H1 (cell line): ENCODE data around the gene OIP5. TPM values are rescaled to one million over a fixed set of nuclear protein-coding genes. Genes with fewer than 3 reads are reported as not detected.
A peak's percentile ranks its signal among the peaks of the same experiment; 100 is the strongest.

ENCODE experiments used
- BCL11A ChIP-seq, 2 experiments: IDR thresholded peaks; one replicate each; pipeline ENCODE4 v1.6.1; 2011; ENCODE audit warnings: low read depth in 2 of 2, low read length in 2 of 2, mild to moderate bottlenecking in 2 of 2
- BRCA1 ChIP-seq: IDR thresholded peaks from 2 replicates; pipeline ENCODE4 v1.6.1; 2012; ENCODE audit warnings: low read depth, low read length, improper control_type of control experiment
- CHD1 ChIP-seq: IDR thresholded peaks from 2 replicates; pipeline ENCODE4 v1.6.1; 2012; ENCODE audit warnings: low read depth, low read length, improper control_type of control experiment
- CHD2 ChIP-seq: IDR thresholded peaks from 2 replicates; pipeline ENCODE4 v1.6.1; 2012; ENCODE audit warnings: low read length, improper control_type of control experiment
- CREB1 ChIP-seq: IDR thresholded peaks from 2 replicates; pipeline ENCODE4 v1.6.1; 2012; ENCODE audit warnings: inconsistent platforms
- GABPA ChIP-seq: IDR thresholded peaks from 2 replicates; pipeline ENCODE4 v1.6.1; 2011; ENCODE audit warnings: mild to moderate bottlenecking, low read length, moderate library complexity, borderline replicate concordance; ENCODE audit not compliant: insufficient read depth
- GTF2F1 ChIP-seq: IDR thresholded peaks from 2 replicates; pipeline ENCODE4 v1.6.1; 2012; ENCODE audit warnings: low read depth, low read length, improper control_type of control experiment, borderline replicate concordance
- JUN ChIP-seq: IDR thresholded peaks from 2 replicates; pipeline ENCODE4 v1.6.1; 2011; ENCODE audit warnings: low read depth, mild to moderate bottlenecking, improper control_type of control experiment, low read length
- NRF1 ChIP-seq: IDR thresholded peaks from 2 replicates; pipeline ENCODE4 v1.6.1; 2011; ENCODE audit warnings: mild to moderate bottlenecking, low read depth, low read length, improper control_type of control experiment
- POU5F1 ChIP-seq: IDR thresholded peaks from 2 replicates; pipeline ENCODE4 v1.6.1; 2011; ENCODE audit warnings: low read depth, mild to moderate bottlenecking, low read length, moderate library complexity
- RBBP5 ChIP-seq: IDR thresholded peaks from 2 replicates; pipeline ENCODE4 v1.7.1; 2012; ENCODE audit warnings: low read depth, mild to moderate bottlenecking, inconsistent platforms, low read length, moderate library complexity, borderline replicate concordance
- SIRT6 ChIP-seq: IDR thresholded peaks from one replicate; pipeline ENCODE4 v1.7.1; 2012; ENCODE audit warnings: low read length, inconsistent platforms
- SIX5 ChIP-seq: IDR thresholded peaks from 2 replicates; pipeline ENCODE4 v1.6.1; 2011; ENCODE audit warnings: mild to moderate bottlenecking, low read depth, low read length
- TAF1 ChIP-seq: IDR thresholded peaks from 2 replicates; pipeline ENCODE4 v1.6.1; 2011; ENCODE audit warnings: mild to moderate bottlenecking, low read depth, low read length
- TAF7 ChIP-seq: optimal IDR thresholded peaks from 2 replicates; pipeline ENCODE3; 2011; ENCODE audit warnings: low read depth, mild to moderate bottlenecking, inconsistent platforms, low read length, moderate library complexity, borderline replicate concordance
- ZNF274 ChIP-seq: IDR thresholded peaks from 2 replicates; pipeline ENCODE4 v1.7.0; 2012; ENCODE audit warnings: low read length, borderline replicate concordance; ENCODE audit errors: extremely low read depth
- polyA plus RNA-seq, 7 experiments: library from polyadenylated mRNA; depleted of rRNA in 3 of 7; stranded (reverse) in 5 of 7; unstranded in 2 of 7; fragments of >200 nt in 5 of 7; fragments of 200-250 nt in 2 of 7; gene quantifications; 1 replicate in 5 of 7; 2 replicates in 1 of 7; 4 replicates in 1 of 7; pipeline versions ENCODE4 v1.2.1 to v1.2.3, GENCODE V29; 2011 to 2013; ENCODE audit warnings: missing spikeins in 2 of 7, mixed read lengths in 2 of 7
- total RNA-seq: library from RNA; stranded (reverse); fragmentation: NEBNext Ultra II Directional; extraction: Animal tissue kit (Norgen Biotek cat#: 25700); gene quantifications from 2 replicates; pipeline ENCODE4 v1.2.1, GENCODE V29; 2021
- TF ChIP-seq, protein P1 (sequence below): IDR thresholded peaks from 2 replicates; pipeline ENCODE4 v1.6.1; 2012; ENCODE audit warnings: inconsistent platforms
- TF ChIP-seq, protein P2 (sequence below): IDR thresholded peaks from 2 replicates; pipeline ENCODE4 v1.6.1; 2011; ENCODE audit warnings: low read length, improper control_type of control experiment
- TF ChIP-seq, protein P3 (sequence below): IDR thresholded peaks from 2 replicates; pipeline ENCODE4 v1.6.1; 2012; ENCODE audit warnings: low read length, inconsistent platforms
- TF ChIP-seq, protein P4 (sequence below): IDR thresholded peaks from 2 replicates; pipeline ENCODE4 v1.6.1; 2011; ENCODE audit warnings: low read depth, mild to moderate bottlenecking, low read length; ENCODE audit not compliant: insufficient read depth

Gene OIP5
- total and polyA plus RNA-seq, 2 of the 8 experiments (the other 6 are each of a cell fraction or from before 2014, with no cell fraction given), result 34.8 to 44.5 TPM

DNA sequence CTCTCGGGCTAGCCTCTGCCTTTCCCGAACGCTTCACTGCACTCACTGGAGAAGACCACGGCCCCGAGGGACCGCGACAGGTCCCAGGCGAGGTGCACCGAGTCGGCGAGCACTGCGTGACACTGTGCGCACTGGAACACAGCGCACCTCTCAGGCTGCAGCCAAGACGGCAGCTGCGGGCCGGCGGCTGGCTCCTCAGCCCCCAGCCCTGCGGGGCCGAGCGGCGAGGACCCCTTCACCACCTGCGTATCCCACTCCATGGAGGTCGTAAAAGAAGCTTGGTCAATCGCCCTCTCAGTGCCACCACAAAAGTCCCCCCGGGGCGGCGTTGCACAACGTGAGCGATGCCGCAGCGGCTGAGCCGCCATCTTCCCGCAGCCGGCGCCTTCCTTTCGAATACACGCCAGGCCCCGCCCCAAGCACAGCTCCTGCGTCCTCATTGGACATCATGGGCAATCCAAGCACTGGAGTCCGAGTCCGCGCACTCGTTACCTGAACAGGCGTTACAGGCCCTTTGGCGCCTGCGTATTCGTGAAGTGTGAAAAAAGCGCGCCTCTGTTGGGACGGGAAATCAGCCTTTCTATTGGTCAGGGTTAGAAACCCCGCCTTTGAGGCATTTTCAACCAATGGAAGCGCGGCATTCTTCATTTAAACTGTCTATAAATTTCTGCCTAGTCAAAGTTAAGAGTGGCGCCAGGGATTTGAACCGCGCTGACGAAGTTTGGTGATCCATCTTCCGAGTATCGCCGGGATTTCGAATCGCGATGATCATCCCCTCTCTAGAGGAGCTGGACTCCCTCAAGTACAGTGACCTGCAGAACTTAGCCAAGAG lies at the start of gene OIP5, which contains the start of gene NUSAP1 (continued):
- no peak for TF ChIP-seq POU5F1
- no peak for TF ChIP-seq BRCA1
- TF ChIP-seq TAF1, result peak; percentile 90
- TF ChIP-seq JUN, result no peak
- peak; percentile 59; the same call in 1 of the 2 replicates for TF ChIP-seq RBBP5
- TF ChIP-seq, protein P1, sequence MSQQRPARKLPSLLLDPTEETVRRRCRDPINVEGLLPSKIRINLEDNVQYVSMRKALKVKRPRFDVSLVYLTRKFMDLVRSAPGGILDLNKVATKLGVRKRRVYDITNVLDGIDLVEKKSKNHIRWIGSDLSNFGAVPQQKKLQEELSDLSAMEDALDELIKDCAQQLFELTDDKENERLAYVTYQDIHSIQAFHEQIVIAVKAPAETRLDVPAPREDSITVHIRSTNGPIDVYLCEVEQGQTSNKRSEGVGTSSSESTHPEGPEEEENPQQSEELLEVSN, result peak; percentile 50; the same call in 1 of the 2 replicates
- TF ChIP-seq CREB1, result peak; percentile 74; the same call in 1 of the 2 replicates
- no peak for TF ChIP-seq BCL11A (IDR thresholded peaks at IDR 0.05; ENCODE audit: low read depth in 2 of 2, low read length in 2 of 2)
- TF ChIP-seq, protein P2, sequence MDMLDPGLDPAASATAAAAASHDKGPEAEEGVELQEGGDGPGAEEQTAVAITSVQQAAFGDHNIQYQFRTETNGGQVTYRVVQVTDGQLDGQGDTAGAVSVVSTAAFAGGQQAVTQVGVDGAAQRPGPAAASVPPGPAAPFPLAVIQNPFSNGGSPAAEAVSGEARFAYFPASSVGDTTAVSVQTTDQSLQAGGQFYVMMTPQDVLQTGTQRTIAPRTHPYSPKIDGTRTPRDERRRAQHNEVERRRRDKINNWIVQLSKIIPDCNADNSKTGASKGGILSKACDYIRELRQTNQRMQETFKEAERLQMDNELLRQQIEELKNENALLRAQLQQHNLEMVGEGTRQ, result no peak
- no peak; the same call in 1 of the 2 replicates for TF ChIP-seq GTF2F1
- no peak for TF ChIP-seq SIRT6
- no peak for TF ChIP-seq SIX5
- TF ChIP-seq TAF7, result peak; percentile 86
- peak; percentile 33; the same call in 1 of the 2 replicates for TF ChIP-seq CHD2
- TF ChIP-seq ZNF274, result no peak
- TF ChIP-seq, protein P3, sequence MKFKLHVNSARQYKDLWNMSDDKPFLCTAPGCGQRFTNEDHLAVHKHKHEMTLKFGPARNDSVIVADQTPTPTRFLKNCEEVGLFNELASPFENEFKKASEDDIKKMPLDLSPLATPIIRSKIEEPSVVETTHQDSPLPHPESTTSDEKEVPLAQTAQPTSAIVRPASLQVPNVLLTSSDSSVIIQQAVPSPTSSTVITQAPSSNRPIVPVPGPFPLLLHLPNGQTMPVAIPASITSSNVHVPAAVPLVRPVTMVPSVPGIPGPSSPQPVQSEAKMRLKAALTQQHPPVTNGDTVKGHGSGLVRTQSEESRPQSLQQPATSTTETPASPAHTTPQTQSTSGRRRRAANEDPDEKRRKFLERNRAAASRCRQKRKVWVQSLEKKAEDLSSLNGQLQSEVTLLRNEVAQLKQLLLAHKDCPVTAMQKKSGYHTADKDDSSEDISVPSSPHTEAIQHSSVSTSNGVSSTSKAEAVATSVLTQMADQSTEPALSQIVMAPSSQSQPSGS, result no peak
- TF ChIP-seq CHD1, result no peak
- peak; percentile 22; the same call in 1 of the 2 replicates for TF ChIP-seq NRF1
- TF ChIP-seq, protein P4, sequence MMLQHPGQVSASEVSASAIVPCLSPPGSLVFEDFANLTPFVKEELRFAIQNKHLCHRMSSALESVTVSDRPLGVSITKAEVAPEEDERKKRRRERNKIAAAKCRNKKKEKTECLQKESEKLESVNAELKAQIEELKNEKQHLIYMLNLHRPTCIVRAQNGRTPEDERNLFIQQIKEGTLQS, result no peak
- TF ChIP-seq GABPA, result no peak; the same call in 1 of the 2 replicates
